HL-60/S4 treated with phorbol 12-myristate 13-acetate at 8.2 ng/mL for 4 days and 3 days (cell line): ENCODE data around the gene IPO4.
"Not testable (repeated sequence)": the region's sequence is repeated elsewhere in the genome, so short reads cannot be mapped to it uniquely, and the experiment has no call there.

Experiments used
- in situ Hi-C: fragments of 300-500 bp; cut with MboI; formaldehyde crosslinking; loops from 2 replicates; pipeline ENCODE4 v1.15.0; 2022; ENCODE audit warnings: low sequenced_read_pairs

Gene IPO4, protein sequence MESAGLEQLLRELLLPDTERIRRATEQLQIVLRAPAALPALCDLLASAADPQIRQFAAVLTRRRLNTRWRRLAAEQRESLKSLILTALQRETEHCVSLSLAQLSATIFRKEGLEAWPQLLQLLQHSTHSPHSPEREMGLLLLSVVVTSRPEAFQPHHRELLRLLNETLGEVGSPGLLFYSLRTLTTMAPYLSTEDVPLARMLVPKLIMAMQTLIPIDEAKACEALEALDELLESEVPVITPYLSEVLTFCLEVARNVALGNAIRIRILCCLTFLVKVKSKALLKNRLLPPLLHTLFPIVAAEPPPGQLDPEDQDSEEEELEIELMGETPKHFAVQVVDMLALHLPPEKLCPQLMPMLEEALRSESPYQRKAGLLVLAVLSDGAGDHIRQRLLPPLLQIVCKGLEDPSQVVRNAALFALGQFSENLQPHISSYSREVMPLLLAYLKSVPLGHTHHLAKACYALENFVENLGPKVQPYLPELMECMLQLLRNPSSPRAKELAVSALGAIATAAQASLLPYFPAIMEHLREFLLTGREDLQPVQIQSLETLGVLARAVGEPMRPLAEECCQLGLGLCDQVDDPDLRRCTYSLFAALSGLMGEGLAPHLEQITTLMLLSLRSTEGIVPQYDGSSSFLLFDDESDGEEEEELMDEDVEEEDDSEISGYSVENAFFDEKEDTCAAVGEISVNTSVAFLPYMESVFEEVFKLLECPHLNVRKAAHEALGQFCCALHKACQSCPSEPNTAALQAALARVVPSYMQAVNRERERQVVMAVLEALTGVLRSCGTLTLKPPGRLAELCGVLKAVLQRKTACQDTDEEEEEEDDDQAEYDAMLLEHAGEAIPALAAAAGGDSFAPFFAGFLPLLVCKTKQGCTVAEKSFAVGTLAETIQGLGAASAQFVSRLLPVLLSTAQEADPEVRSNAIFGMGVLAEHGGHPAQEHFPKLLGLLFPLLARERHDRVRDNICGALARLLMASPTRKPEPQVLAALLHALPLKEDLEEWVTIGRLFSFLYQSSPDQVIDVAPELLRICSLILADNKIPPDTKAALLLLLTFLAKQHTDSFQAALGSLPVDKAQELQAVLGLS

DNA sequence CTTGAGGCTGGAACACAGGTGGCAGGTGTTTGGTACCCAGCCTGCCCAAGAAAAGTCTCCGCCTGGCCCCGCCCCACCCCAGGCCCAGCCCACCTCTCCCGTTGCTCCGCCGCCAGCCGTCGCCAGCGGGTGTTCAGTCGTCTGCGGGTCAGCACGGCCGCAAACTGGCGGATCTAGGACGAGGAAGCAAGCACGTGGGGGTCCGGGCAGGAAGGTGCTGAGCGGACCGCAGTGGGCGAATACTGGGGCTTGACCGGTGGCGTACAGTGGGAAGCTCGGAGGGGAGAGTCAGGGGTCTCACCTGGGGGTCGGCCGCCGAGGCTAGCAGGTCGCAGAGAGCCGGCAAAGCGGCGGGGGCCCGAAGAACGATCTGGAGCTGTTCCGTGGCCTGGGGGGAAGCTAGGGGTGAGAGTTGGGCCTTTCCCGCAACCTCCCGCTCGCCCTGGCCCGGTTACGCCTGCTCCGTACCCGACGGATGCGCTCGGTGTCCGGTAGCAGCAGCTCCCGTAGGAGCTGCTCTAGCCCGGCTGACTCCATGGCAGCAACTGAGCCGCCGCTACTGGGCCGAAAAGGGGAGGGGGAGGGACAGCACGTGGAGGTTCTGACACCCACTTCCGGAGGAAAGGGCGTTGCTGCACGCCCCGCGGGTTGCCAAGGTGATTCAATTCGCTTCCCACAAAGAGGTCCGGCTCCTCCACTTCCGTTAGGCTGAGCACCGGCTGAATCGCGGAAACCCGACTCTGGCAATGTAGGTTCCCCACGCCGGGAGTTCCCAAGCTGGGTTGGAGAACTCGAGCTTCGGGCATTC lies at the start of gene IPO4:
Gene IPO4, minus strand, starts transcription at position 566 of the 808 bp plus-strand sequence. Its CDS starts 29 bp downstream, at position 537.
- in situ Hi-C loops: no loop called here

DNA sequence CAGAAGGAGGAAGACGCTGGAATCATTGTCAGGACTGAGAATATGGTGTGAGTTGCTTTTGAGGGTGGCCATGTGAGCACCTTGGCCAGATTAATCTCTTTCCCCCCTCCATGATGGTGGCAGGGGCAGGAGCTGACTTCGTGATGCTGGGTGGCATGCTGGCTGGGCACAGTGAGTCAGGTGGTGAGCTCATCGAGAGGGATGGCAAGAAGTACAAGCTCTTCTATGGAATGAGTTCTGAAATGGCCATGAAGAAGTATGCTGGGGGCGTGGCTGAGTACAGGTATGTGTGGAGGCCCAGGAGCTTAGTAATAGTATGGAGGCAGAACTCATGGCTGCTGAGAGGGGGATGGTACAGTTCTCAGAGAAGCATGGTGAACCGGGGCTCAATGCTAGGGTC lies 49.5 kb upstream of the IPO4 start:
- in situ Hi-C loops: loop anchor here (25.0 kb wide), 1 partner anchor 199 kb away; the partner anchor contains the start of genes CBLN3, KHNYN and SDR39U1

GRCh38 chr14:24237463-24237955 lies 48.9 kb upstream of the IPO4 start:
- in situ Hi-C loops: loop anchor here (25.0 kb wide), 1 partner anchor 200 kb away; the partner anchor contains the start of genes CBLN3, KHNYN and SDR39U1

DNA sequence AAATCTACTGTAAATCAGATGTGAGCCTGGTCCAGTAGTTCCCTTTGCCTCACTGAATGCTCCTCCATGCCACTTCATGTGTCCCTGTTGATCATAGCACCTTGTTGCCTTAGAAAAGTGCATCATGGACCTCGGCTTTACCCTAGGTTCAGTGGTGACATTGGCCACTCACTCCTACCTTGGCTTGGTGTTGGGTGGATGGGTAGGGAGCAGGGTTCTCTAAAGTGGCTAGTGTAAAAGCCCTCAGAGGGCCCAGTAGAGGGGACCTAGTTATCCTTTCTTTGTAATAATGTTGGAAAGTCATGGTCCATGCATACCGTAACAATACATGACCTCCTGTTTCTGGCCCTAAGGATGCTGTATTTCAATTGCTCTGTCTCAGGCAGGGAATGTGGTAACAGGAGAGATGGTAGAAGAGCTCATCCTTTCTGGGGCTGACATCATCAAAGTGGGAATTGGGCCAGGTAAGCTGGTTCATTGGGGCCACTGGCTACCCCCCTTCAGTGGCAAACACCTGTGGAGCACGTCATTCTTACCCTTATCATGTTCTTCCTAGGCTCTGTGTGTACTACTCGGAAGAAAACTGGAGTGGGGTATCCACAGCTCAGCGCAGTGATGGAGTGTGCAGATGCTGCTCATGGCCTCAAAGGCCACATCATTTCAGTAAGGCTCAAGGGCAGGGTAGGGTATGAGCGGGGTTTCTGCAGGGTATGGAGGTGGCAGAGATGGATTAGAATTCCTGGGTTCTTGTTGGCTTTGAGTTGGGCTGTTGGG lies 48.3 kb upstream of the IPO4 start:
- in situ Hi-C loops: loop anchor here (25.0 kb wide), 1 partner anchor 200 kb away; the partner anchor contains the start of genes CBLN3, KHNYN and SDR39U1

- in situ Hi-C loops: loop anchor here (25.0 kb wide), 1 partner anchor 201 kb away; the partner anchor contains the start of genes CBLN3, KHNYN and SDR39U1
Observed at GRCh38 chr14:24235804-24236688, 47.4 kb upstream of the IPO4 start.

DNA sequence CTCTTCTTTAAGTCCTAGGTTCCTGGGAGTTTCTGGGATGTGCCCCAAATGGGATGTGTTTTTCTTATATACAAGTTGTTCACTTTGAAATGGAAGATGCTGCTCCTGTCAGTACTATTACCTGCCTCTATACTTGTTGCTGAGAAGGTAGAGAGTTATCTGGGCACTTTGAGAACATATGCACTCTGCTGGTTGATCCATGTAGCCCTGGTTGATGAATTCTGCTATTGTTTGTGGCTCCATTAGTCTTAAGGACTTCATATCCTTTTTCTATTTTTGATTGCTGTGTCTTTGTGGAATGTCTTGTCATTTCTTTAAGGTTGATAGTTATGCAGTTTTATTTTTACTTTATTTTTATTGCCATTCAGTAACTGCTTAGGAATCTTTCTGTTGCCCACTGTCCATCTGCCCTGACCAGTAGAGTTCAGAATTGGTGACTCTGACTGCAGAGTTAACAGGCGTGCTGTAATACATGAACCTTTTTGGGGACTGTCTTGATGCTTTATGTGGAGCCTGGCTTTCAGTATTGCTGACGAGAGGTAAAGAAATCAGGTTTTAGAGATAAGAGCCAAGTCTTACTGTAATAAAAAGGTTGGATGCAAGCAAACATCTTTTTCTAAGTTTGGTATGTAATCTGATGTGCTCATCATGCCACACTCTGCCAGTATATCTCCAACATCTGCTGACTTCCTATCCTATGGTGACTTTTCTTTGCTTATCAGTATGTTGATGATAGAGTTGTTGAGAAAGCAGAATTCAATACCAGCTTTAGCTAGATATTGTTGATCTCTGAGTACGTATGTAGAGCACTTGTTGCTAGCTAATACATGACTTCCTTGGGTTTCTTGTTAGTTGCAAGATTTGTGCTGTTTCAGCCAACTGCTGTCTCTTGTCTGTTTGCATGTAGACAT lies 45.7 kb upstream of the IPO4 start:
- in situ Hi-C loops: loop anchor here (25.0 kb wide), 1 partner anchor 203 kb away; the partner anchor contains the start of genes CBLN3, KHNYN and SDR39U1

DNA sequence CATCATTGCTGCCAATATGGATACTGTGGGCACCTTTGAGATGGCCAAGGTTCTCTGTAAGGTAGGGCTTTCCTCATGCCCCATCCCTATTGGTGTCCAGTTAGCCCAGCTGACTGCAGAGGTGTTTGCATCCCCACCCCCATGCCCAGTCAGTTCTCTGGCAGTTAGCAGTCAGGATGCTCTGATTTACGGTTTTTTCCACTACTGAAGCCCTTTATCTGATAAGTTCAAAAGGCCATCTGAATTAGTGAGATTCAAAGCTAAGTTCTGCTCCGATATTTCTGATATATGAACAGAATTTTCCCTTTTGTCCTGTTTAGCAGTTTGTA lies 44.9 kb upstream of the IPO4 start:
- in situ Hi-C loops: loop anchor here (25.0 kb wide), 1 partner anchor 204 kb away; the partner anchor contains the start of genes CBLN3, KHNYN and SDR39U1

GRCh38 chr14:24232645-24233537 lies 44.3 kb upstream of the IPO4 start, which contains the start of gene GMPR2:
Gene GMPR2, plus strand, starts transcription at chr14:24232929. Its CDS starts 325 bp downstream, at chr14:24233254.
- in situ Hi-C loops: loop anchor here (25.0 kb wide), 1 partner anchor 204 kb away; the partner anchor contains the start of genes CBLN3, KHNYN and SDR39U1

- in situ Hi-C loops: loop anchor here (25.0 kb wide), 1 partner anchor 205 kb away; the partner anchor contains the start of genes CBLN3, KHNYN and SDR39U1
Observed at GRCh38 chr14:24232121-24232644, 43.6 kb upstream of the IPO4 start, which contains the start of gene NEDD8. Gene NEDD8, minus strand, starts transcription at chr14:24232367. Its CDS starts 100 bp downstream, at chr14:24232267.

DNA sequence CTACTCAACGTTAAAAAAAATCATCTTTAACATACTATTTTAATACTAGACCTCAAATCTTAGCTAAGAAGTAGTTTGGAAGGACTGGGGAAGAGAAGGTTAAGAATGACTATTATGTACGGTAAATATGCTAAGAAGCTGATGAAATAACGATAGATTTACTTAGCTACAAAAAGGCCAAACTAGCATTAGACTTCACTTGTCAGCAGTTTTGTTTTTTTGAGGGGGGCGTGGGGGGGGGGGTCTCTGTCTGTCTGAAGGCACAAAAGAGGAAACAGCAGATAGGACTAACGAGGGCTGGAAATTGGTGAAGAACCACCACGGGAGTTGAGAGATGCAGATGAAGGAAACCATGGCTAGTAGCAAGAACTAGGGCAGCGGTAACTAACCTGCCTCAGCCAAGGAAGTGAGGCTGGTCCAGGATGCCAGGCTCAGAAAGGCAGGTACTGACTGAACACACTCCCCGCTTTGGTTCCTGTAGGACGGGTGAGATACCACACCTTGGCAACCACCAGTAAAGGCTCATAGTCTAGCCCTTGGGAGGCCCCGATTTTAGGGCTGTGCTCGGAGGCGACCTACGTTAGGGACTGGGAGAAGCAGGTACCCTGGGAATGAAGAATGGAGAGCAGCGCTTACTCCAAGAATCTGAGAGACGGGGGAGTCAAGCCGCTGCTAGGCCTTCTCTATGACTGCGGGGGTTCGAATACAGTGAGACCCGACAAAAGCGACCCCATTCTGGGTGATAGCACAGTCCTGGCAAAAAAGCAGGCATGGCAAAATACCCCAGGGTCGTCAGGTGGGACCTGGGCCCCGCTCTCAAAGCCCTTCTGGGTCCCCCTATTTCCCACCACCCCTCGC lies 42.9 kb upstream of the IPO4 start:
- in situ Hi-C loops: loop anchor here (25.0 kb wide), 1 partner anchor 206 kb away; the partner anchor contains the start of genes CBLN3, KHNYN and SDR39U1

DNA sequence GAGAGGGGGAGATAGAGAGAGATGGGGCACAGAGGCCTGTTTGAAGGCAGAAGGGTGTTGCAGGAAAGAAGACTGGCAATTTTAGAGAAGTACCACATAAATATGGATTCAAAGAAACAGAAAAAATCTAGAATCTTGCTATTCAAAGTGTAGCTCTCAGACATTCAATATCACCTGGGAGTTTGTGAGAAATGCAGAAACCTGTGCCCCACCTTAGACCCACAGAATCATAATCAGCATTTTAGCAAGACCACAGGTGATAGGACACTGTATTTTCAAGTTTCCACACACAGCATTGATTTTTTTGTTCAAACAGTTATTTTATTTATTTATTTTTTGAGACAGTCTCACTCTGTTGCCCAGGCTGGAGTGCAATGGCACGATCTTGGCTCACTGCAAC lies 40.3 kb upstream of the IPO4 start:
- in situ Hi-C loops: loop anchor here (25.0 kb wide), 1 partner anchor 208 kb away; the partner anchor contains the start of genes CBLN3, KHNYN and SDR39U1

GRCh38 chr14:24226473-24226872 lies 37.9 kb upstream of the IPO4 start:
- in situ Hi-C loops: loop anchor here (25.0 kb wide), 1 partner anchor 211 kb away; the partner anchor contains the start of genes CBLN3, KHNYN and SDR39U1

DNA sequence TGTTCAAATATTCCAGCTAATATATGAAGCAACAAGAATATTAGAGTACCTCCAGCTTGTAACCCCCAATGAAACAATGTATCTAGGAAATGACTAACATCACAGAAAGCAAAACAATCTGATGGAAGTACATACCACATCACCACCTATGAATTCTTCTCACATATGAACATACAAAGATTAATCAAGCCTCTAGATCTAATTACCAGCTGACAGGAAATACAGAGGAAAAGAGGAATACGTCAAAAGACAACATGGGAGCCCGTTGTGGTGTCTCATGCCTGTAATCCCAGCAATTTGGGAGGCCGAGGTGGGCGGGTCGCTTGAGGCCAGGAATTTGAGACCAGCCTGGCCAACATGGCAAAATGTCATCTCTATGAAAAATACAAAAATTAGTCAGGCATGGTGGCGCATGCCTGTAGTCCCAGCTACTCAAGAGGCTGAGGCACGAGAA lies 36.0 kb upstream of the IPO4 start:
- in situ Hi-C loops: loop anchor here (25.0 kb wide), 1 partner anchor 213 kb away; the partner anchor contains the start of genes CBLN3, KHNYN and SDR39U1

GRCh38 chr14:24222987-24223386 lies 34.4 kb upstream of the IPO4 start:
- in situ Hi-C loops: not testable (repeated sequence)
